HCT116 (cell line): ENCODE results near the gene SMCO4. TPM values are rescaled to one million over a fixed set of nuclear protein-coding genes. Genes with fewer than 3 reads are reported as not detected.

Source experiments
- ATAC-seq: fragments of 200-7000 bp; cut with Tn5 transposase; 2 replicates; pipeline ENCODE4 v1.9.1; 2020; ENCODE audit warnings: mild to moderate bottlenecking, moderate library complexity
- BruUV-seq: library from RNA; stranded (reverse); fragments of 400-500 nt; replicated peaks from 2 replicates; lab custom pipeline; 2021; lab: Mats Ljungman, UMichigan
- CTCF ChIA-PET: fragments of 300-600 bp; sonication (Branson Sonifier 250); formaldehyde crosslinking; loops from one replicate; lab custom pipeline; 2021; ENCODE audit warnings: antibody characterized with exemption; lab: Charles Lee
- POLR2A ChIA-PET: fragments of 300-600, 350-600 bp; sonication (Branson Sonifier 250); formaldehyde crosslinking; loops from one replicate; lab custom pipeline; 2021; ENCODE audit warnings: antibody characterized with exemption; lab: Charles Lee
- RAD21 ChIA-PET, 2 experiments: fragments of 300-600 bp; sonication (Branson Sonifier 250); formaldehyde crosslinking; loops; one replicate each; lab custom pipeline; 2023; ENCODE audit warnings: low total read pairs in 2 of 2; ENCODE audit not compliant: uncharacterized antibody in 2 of 2, unreplicated experiment in 2 of 2, low non-redundant PET in 1 of 2; lab: Charles Lee
- DNase-seq: peaks from one replicate; pipeline ENCODE4 v3.0.0-alpha.2; 2010; ENCODE audit warnings: low read depth, low spot score
- H2AFZ ChIP-seq: fragments of 200-600 bp; shearing (Covaris generic), sonication (generic); 2 replicates; pipeline ENCODE4 v1.6.1; 2017; ENCODE audit warnings: low read depth, mixed run types, mixed read lengths, antibody characterized with exemption, low read length; ENCODE audit not compliant: poor library complexity, severe bottlenecking
- H3K27ac ChIP-seq: 2 replicates; pipeline ENCODE4 v1.5.1; 2012; ENCODE audit warnings: low read depth, low read length
- H3K27me3 ChIP-seq: fragments of 200-600 bp; sonication (generic); 2 replicates; pipeline ENCODE4 v1.6.1; 2016; ENCODE audit warnings: mixed run types, low read length, mixed read lengths; ENCODE audit not compliant: insufficient read depth
- H3K36me3 ChIP-seq, 2 experiments: fragments of 200-500 bp in 1 of 2; fragments of 200-600 bp in 1 of 2; sonication (Bioruptor generic) in 1 of 2; sonication (generic) in 1 of 2; 2 replicates each; pipeline versions ENCODE4 v1.5.1 to v1.6.1; 2014 to 2016; ENCODE audit warnings: low read length in 2 of 2, inconsistent platforms in 1 of 2, mixed read lengths in 1 of 2, mixed run types in 1 of 2; ENCODE audit not compliant: insufficient read depth in 2 of 2, control insufficient read depth in 1 of 2
- H3K4me1 ChIP-seq, 2 experiments: fragments of 200-600 bp in 1 of 2; sonication (generic) in 1 of 2; 2 replicates each; pipeline versions ENCODE4 v1.5.1 to v1.6.1; 2012 to 2017; ENCODE audit warnings: low read length in 2 of 2, inconsistent platforms in 1 of 2, mild to moderate bottlenecking in 1 of 2, mixed read lengths in 1 of 2, mixed run types in 1 of 2, moderate library complexity in 1 of 2; ENCODE audit not compliant: insufficient read depth in 2 of 2, control insufficient read depth in 1 of 2
- H3K4me2 ChIP-seq: fragments of 200-600 bp; sonication (generic); 2 replicates; pipeline ENCODE4 v1.6.1; 2017; ENCODE audit warnings: mixed run types, low read length, mixed read lengths
- H3K4me3 ChIP-seq, 2 experiments: fragments of 200-600 bp in 1 of 2; sonication (generic) in 1 of 2; replicated peaks in 1 of 2; 2 replicates each; pipeline ENCODE4 v1.5.1; 2011 to 2016; ENCODE audit warnings: low read length in 2 of 2, control low read depth in 1 of 2, low read depth in 1 of 2, mild to moderate bottlenecking in 1 of 2, mixed read lengths in 1 of 2, mixed run types in 1 of 2
- H3K79me2 ChIP-seq: fragments of 200-600 bp; sonication (generic); 2 replicates; pipeline ENCODE4 v1.6.1; 2017; ENCODE audit warnings: mild to moderate bottlenecking, mixed run types, low read length, moderate library complexity, mixed read lengths; ENCODE audit not compliant: insufficient read depth
- H3K9ac ChIP-seq: fragments of 200-600 bp; sonication (generic); 2 replicates; pipeline ENCODE4 v1.6.1; 2016; ENCODE audit warnings: low read length, mixed read lengths
- H3K9me2 ChIP-seq: fragments of 200-600 bp; sonication (generic), shearing (Covaris generic); 2 replicates; pipeline ENCODE4 v1.6.1; 2017; ENCODE audit warnings: mixed run types, mild to moderate bottlenecking, moderate library complexity; ENCODE audit not compliant: insufficient read depth
- H3K9me3 ChIP-seq, 2 experiments: fragments of 200-500 bp in 1 of 2; fragments of 200-600 bp in 1 of 2; sonication (Bioruptor generic) in 1 of 2; sonication (generic) in 1 of 2; 2 replicates each; pipeline ENCODE4 v1.6.1; 2014 to 2017; ENCODE audit warnings: low read length in 2 of 2, mixed read lengths in 2 of 2, inconsistent platforms in 1 of 2, low read depth in 1 of 2, mild to moderate bottlenecking in 1 of 2, mixed run types in 1 of 2, moderate library complexity in 1 of 2; ENCODE audit not compliant: control insufficient read depth in 1 of 2, insufficient read depth in 1 of 2
- H4K20me1 ChIP-seq: fragments of 200-600 bp; sonication (generic), shearing (Covaris generic); 2 replicates; pipeline ENCODE4 v1.6.1; 2017; ENCODE audit warnings: mixed run types, mild to moderate bottlenecking, moderate library complexity; ENCODE audit not compliant: insufficient read depth
- CBX3 ChIP-seq: IDR thresholded peaks from 2 replicates; pipeline ENCODE4 v1.6.1; 2012; ENCODE audit warnings: low read depth
- CEBPB ChIP-seq: IDR thresholded peaks from 2 replicates; pipeline ENCODE4 v1.6.1; 2012; ENCODE audit warnings: low read depth
- EGR1 ChIP-seq: IDR thresholded peaks from 2 replicates; pipeline ENCODE4 v1.6.1; 2012; ENCODE audit warnings: low read depth
- EZH2 ChIP-seq: fragments of 200-600 bp; sonication (generic); IDR thresholded peaks from 2 replicates; pipeline ENCODE4 v1.6.1; 2017; ENCODE audit warnings: antibody characterized with exemption, mixed run types
- EZH2phosphoT487 ChIP-seq: fragments of 200-600 bp; IDR thresholded peaks from 2 replicates; pipeline ENCODE4 v1.6.1; 2018; ENCODE audit warnings: antibody characterized with exemption, borderline replicate concordance
- FOSL1 ChIP-seq: IDR thresholded peaks from 2 replicates; pipeline ENCODE4 v1.6.1; 2012; ENCODE audit warnings: low read depth
- JUND ChIP-seq: IDR thresholded peaks from 2 replicates; pipeline ENCODE4 v1.6.1; 2012
- POLR2A ChIP-seq: IDR thresholded peaks from 2 replicates; pipeline ENCODE4 v1.7.0; 2011; ENCODE audit warnings: borderline replicate concordance; ENCODE audit not compliant: insufficient read depth, insufficient read length; ENCODE audit errors: extremely low read depth
- SIN3A ChIP-seq: IDR thresholded peaks from 2 replicates; pipeline ENCODE4 v1.6.1; 2012; ENCODE audit warnings: low read depth
- SRF ChIP-seq: IDR thresholded peaks from 2 replicates; pipeline ENCODE4 v1.6.1; 2012; ENCODE audit warnings: low read depth
- TCF7L2 ChIP-seq: IDR thresholded peaks from 2 replicates; pipeline ENCODE4 v1.7.0; 2011; ENCODE audit warnings: borderline replicate concordance, inconsistent platforms; ENCODE audit not compliant: insufficient read depth, insufficient read length; ENCODE audit errors: extremely low read depth
- YY1 ChIP-seq: IDR thresholded peaks from 2 replicates; pipeline ENCODE4 v1.6.1; 2011; ENCODE audit warnings: low read length, low read depth, moderate library complexity, mild to moderate bottlenecking; ENCODE audit not compliant: insufficient replicate concordance; ENCODE audit errors: extremely low read depth
- ZFX ChIP-seq: fragments of 450-650 bp; IDR thresholded peaks from 2 replicates; pipeline ENCODE4 v1.6.1; 2017
- ZNF274 ChIP-seq: fragments of 200-500 bp; sonication (Bioruptor generic); IDR thresholded peaks from 2 replicates; pipeline ENCODE4 v1.6.1; 2014; ENCODE audit warnings: mild to moderate bottlenecking, low read depth, low read length, inconsistent platforms
- intact Hi-C: fragments of 100-400 bp; cut with micrococcal nuclease; formaldehyde crosslinking; loops from 2 replicates; pipeline ENCODE4 v1.10.0; 2022
- total RNA-seq: library from RNA; stranded (reverse); gene quantifications from one replicate; pipeline ENCODE4 v1.2.1, GENCODE V29; 2021; ENCODE audit not compliant: unreplicated experiment
- TF ChIP-seq, protein P1 (sequence below): IDR thresholded peaks from 2 replicates; pipeline ENCODE4 v1.6.1; 2012
- TF ChIP-seq, protein P2 (sequence below): IDR thresholded peaks from 2 replicates; pipeline ENCODE4 v1.6.1; 2012
- TF ChIP-seq, protein P3 (sequence below): IDR thresholded peaks from 2 replicates; pipeline ENCODE4 v1.6.1; 2011; ENCODE audit warnings: mild to moderate bottlenecking, low read length, moderate library complexity; ENCODE audit not compliant: insufficient replicate concordance; ENCODE audit errors: extremely low read depth

The SMCO4 gene
- total RNA-seq, 1 experiment from 2014 or later: 23.1 TPM

DNA sequence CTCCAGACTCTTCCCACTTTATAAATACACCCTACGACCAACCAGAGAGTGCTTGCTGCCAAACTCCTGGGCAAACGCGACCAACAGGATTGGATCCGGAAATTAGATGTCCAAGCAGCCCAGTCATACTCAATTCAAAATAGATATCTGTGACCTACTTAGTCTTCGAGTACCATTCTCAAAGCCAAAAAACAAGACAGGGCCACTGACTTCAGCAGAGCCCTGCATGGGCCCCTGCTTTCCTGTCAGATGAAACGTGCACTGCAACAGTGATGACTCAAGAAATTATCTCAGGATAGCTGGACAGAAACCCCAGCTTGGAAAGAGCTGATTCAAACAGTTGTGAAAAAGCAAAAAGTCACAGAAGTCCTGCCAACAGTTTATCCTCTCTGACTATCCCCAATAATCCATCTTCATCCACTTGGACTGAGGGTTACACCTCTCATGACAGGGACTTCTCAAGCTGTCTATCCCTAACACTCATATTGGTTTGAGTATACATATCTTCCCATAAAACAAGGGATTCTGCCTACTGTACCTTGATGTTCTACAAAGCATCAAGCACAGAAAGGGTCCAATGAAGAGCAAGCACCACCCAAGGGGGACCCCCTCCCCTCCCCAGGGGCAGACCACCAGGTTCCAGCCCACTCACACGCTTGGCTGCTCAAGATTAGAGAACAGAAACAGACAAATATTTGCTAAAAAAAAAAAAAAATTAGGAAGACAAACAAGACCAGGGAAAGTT lies 17.4 kb downstream of the SMCO4 start:
- no peaks in the 10 kb centered on the region for H3K36me3 ChIP-seq
- no peaks in the 10 kb centered on the region for H3K79me2 ChIP-seq
- no peaks in the 10 kb centered on the region for H3K9me3 ChIP-seq
- H4K20me1 ChIP-seq: no peaks in the 10 kb centered on the region
- no peak overlapping the region for H2AFZ ChIP-seq
- H3K4me1 ChIP-seq: peaks cover 0 to 5% of the 10 kb centered on the region in 2 experiments; a peak in 3 of 4 replicates
- H3K27ac ChIP-seq: no peak overlapping the region
- no peak overlapping the region for H3K4me3 ChIP-seq
- ATAC-seq (no peak), DNase-seq (no peak)
- H3K9me2 ChIP-seq: no peaks in the 10 kb centered on the region
- ChIA-PET POLR2A (no interaction called here), CTCF (no interaction called here), RAD21 (no interaction called here)
- no peaks in the 10 kb centered on the region for H3K27me3 ChIP-seq
- H3K4me2 ChIP-seq: no peak overlapping the region
- no peak for TF ChIP-seq CBX3
- TF ChIP-seq EGR1: no peak
- no peak for TF ChIP-seq SRF
- intact Hi-C loops: no loop called here
- H3K9ac ChIP-seq: no peak overlapping the region
- no TSS peak for BruUV-seq

DNA sequence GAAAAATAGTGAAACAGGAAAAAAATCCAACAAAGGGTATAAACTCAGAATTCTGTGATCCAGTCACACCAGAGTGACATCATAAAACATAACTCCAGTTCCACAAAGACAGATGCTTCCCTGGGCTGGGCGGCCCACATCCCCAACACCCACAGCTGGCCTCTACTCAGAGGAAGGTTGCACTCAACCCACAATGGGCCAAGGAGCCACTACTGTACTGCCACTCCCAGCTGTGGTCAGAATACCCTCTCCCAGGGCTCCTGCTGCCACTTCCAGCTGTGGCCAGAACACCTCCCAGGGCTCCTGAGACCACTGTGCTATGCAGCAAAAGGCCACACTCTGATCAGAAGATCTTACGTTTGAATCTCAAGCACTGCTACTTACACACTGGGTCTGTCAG lies 18.3 kb downstream of the SMCO4 start:
- ChIA-PET POLR2A (no interaction called here), RAD21 (no interaction called here), CTCF (no interaction called here)
- H3K4me1 ChIP-seq: no peaks in the 10 kb centered on the region
- no peaks in the 10 kb centered on the region for H3K9me2 ChIP-seq
- no peaks in the 10 kb centered on the region for H3K9me3 ChIP-seq
- H3K27me3 ChIP-seq: no peaks in the 10 kb centered on the region
- no peak overlapping the region for H3K9ac ChIP-seq
- H3K4me3 ChIP-seq: no peak overlapping the region
- no peak overlapping the region for H3K4me2 ChIP-seq
- no TSS peak for BruUV-seq
- no peaks in the 10 kb centered on the region for H3K36me3 ChIP-seq
- intact Hi-C loops: no loop called here
- H4K20me1 ChIP-seq: no peaks in the 10 kb centered on the region
- ATAC-seq: no peak
- DNase-seq: no peak
- no peak overlapping the region for H3K27ac ChIP-seq
- H2AFZ ChIP-seq: no peak overlapping the region
- no peaks in the 10 kb centered on the region for H3K79me2 ChIP-seq
- TF ChIP-seq EZH2phosphoT487 (no peak), CEBPB (no peak), SIN3A (no peak), CBX3 (no peak), POLR2A (no peak), JUND (no peak), YY1 (no peak), SRF (no peak), EZH2 (no peak), FOSL1 (no peak), EGR1 (no peak), TCF7L2 (no peak), ZFX (no peak), ZNF274 (no peak)
- TF ChIP-seq, protein P1, sequence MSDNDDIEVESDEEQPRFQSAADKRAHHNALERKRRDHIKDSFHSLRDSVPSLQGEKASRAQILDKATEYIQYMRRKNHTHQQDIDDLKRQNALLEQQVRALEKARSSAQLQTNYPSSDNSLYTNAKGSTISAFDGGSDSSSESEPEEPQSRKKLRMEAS: no peak
- TF ChIP-seq, protein P2, sequence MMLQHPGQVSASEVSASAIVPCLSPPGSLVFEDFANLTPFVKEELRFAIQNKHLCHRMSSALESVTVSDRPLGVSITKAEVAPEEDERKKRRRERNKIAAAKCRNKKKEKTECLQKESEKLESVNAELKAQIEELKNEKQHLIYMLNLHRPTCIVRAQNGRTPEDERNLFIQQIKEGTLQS: no peak
- TF ChIP-seq, protein P3, sequence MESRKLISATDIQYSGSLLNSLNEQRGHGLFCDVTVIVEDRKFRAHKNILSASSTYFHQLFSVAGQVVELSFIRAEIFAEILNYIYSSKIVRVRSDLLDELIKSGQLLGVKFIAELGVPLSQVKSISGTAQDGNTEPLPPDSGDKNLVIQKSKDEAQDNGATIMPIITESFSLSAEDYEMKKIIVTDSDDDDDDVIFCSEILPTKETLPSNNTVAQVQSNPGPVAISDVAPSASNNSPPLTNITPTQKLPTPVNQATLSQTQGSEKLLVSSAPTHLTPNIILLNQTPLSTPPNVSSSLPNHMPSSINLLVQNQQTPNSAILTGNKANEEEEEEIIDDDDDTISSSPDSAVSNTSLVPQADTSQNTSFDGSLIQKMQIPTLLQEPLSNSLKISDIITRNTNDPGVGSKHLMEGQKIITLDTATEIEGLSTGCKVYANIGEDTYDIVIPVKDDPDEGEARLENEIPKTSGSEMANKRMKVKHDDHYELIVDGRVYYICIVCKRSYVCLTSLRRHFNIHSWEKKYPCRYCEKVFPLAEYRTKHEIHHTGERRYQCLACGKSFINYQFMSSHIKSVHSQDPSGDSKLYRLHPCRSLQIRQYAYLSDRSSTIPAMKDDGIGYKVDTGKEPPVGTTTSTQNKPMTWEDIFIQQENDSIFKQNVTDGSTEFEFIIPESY: no peak
